Endodermal cell (in vitro differentiated cells): Measurements from ENCODE around the gene LRRFIP1. TPM values are rescaled to one million over a fixed set of nuclear protein-coding genes. Genes with fewer than 3 reads are reported as not detected.

Experiments used
- DNase-seq: peaks from one replicate; pipeline ENCODE4 v3.0.0-alpha.2; 2017
- H3K27ac ChIP-seq: 2 replicates; pipeline ENCODE4 v1.5.1; 2013; ENCODE audit warnings: mild to moderate bottlenecking, low read depth, low read length, moderate library complexity
- H3K27me3 ChIP-seq: 2 replicates; pipeline ENCODE4 v1.6.1; 2013; ENCODE audit warnings: mild to moderate bottlenecking, low read length, moderate library complexity; ENCODE audit not compliant: insufficient read depth, control insufficient read depth, poor library complexity, severe bottlenecking
- H3K36me3 ChIP-seq: 2 replicates; pipeline ENCODE4 v1.7.0; 2013; ENCODE audit warnings: mild to moderate bottlenecking, low read length, moderate library complexity; ENCODE audit not compliant: control insufficient read depth, insufficient read depth
- H3K4me1 ChIP-seq: one replicate; pipeline ENCODE4 v1.7.0; 2013; ENCODE audit warnings: low read length; ENCODE audit not compliant: control insufficient read depth, insufficient read depth
- H3K4me3 ChIP-seq: 2 replicates; pipeline ENCODE4 v1.5.1; 2013; ENCODE audit warnings: mild to moderate bottlenecking, low read length, moderate library complexity
- H3K9ac ChIP-seq: 2 replicates; pipeline ENCODE4 v1.6.1; 2013; ENCODE audit warnings: mild to moderate bottlenecking, low read length, moderate library complexity; ENCODE audit not compliant: poor library complexity, severe bottlenecking; ENCODE audit errors: extremely low read depth
- H3K9me3 ChIP-seq: 2 replicates; pipeline ENCODE4 v1.6.1; 2013; ENCODE audit warnings: mild to moderate bottlenecking, low read length, moderate library complexity; ENCODE audit not compliant: control insufficient read depth
- H3K27ac Mint-ChIP-seq: 2 replicates; pipeline ENCODE4 v1.8.0; 2020; ENCODE audit warnings: mixed read lengths
- H3K27me3 Mint-ChIP-seq: 2 replicates; pipeline ENCODE4 v1.8.0; 2021; ENCODE audit warnings: mild to moderate bottlenecking, mixed read lengths; ENCODE audit not compliant: insufficient read depth
- H3K36me3 Mint-ChIP-seq: 2 replicates; pipeline ENCODE4 v1.8.0; 2020; ENCODE audit warnings: low read depth, mixed read lengths
- H3K4me1 Mint-ChIP-seq: 2 replicates; pipeline ENCODE4 v1.8.0; 2020; ENCODE audit warnings: mixed read lengths
- H3K4me3 Mint-ChIP-seq: 2 replicates; pipeline ENCODE4 v1.8.0; 2020; ENCODE audit warnings: mild to moderate bottlenecking, moderate library complexity, mixed read lengths
- H3K9me3 Mint-ChIP-seq: 2 replicates; pipeline ENCODE4 v1.8.0; 2020; ENCODE audit warnings: mild to moderate bottlenecking, mixed read lengths
- WGBS, 2 experiments: methylation state at CpG; one replicate each; pipeline versions ENCODE4 v1.1.5 to v1.1.7; 2013; ENCODE audit warnings: missing lambda C conversion rate in 2 of 2, mixed read lengths in 1 of 2; ENCODE audit not compliant: insufficient coverage in 1 of 2, insufficient read length in 1 of 2; 5-methylcytosine and 5-hydroxymethylcytosine counted together
- total RNA-seq, 2 donors: library from RNA; stranded (reverse); fragmentation: NEBNext Ultra II Directional in 1 of 2; extraction: Animal tissue kit (Norgen Biotek cat#: 25700) in 1 of 2; gene quantifications; 2 replicates in 1 of 2; 3 replicates in 1 of 2; pipeline ENCODE4 v1.2.1, GENCODE V29; 2021
- TF ChIP-seq, protein P1 (sequence below): fragments of 200-600 bp; sonication (generic); conservative IDR thresholded peaks from 2 replicates; pipeline ENCODE4 v1.5.0; 2021; ENCODE audit warnings: antibody characterized with exemption, mild to moderate bottlenecking

Gene LRRFIP1
- total RNA-seq, 2 donors from 2014 or later = 102 to 132 TPM

DNA sequence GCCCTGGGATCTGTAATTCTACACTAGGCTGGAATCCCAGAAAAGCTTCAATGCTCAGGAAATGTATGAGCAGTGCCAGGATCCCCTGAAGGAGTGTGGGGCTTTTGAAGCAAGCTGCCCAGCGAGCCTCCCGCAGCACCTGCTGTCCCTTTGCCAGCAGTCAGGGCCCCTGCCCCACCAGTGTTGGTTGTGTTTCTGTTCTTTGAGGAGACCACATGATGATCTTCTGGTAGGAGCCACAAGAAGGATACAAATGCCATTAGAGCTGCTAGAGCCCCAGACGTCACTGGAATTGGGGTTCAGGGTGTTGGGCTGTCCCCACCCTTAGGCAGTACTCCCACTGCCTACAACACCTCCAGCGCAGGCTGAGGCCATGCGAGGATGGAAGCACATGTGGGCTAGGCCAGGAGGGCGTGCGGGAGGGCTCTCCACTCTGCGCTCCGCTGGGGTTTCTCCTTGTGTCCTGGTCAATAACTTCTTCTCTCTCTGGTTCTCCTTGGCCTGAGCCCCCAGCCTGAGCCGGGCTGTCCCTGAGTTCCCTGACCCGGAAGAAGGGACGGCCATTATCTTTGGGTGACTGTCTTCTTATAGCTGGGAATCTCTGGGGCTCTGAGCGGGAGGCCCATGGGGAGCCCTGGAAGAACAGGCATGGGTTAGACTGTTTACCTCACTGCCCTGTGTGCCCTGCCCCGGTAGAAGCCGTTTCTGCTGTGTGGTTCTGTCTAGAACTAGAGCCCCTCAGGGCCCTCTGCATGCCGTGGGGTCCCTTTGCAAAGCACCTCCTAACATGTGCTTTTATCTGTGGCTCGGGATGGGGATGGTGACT is 73.9 kb downstream of the LRRFIP1 start:
- Mint-ChIP-seq H3K4me1 (peaks cover 51% of the 10 kb centered on the region), H3K4me3 (no peak overlapping the region), H3K9me3 (no peaks in the 10 kb centered on the region), H3K36me3 (peaks cover 19% of the 10 kb centered on the region), H3K27ac (no peak overlapping the region), H3K27me3 (no peaks in the 10 kb centered on the region)
- Histone ChIP-seq H3K9me3 (no peaks in the 10 kb centered on the region), H3K27ac (no peak overlapping the region), H3K27me3 (no peaks in the 10 kb centered on the region), H3K9ac (no peak overlapping the region), H3K36me3 (peaks cover 32% of the 10 kb centered on the region), H3K4me3 (peak overlapping the region; percentile 38), H3K4me1 (peaks cover 29% of the 10 kb centered on the region)
- TF ChIP-seq, protein P1, sequence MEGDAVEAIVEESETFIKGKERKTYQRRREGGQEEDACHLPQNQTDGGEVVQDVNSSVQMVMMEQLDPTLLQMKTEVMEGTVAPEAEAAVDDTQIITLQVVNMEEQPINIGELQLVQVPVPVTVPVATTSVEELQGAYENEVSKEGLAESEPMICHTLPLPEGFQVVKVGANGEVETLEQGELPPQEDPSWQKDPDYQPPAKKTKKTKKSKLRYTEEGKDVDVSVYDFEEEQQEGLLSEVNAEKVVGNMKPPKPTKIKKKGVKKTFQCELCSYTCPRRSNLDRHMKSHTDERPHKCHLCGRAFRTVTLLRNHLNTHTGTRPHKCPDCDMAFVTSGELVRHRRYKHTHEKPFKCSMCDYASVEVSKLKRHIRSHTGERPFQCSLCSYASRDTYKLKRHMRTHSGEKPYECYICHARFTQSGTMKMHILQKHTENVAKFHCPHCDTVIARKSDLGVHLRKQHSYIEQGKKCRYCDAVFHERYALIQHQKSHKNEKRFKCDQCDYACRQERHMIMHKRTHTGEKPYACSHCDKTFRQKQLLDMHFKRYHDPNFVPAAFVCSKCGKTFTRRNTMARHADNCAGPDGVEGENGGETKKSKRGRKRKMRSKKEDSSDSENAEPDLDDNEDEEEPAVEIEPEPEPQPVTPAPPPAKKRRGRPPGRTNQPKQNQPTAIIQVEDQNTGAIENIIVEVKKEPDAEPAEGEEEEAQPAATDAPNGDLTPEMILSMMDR = no peak
- 92 to 93% methylated on average over 16 to 17 of the region's 17 CpGs for WGBS, 2 experiments
- DNase-seq = no peak

DNA sequence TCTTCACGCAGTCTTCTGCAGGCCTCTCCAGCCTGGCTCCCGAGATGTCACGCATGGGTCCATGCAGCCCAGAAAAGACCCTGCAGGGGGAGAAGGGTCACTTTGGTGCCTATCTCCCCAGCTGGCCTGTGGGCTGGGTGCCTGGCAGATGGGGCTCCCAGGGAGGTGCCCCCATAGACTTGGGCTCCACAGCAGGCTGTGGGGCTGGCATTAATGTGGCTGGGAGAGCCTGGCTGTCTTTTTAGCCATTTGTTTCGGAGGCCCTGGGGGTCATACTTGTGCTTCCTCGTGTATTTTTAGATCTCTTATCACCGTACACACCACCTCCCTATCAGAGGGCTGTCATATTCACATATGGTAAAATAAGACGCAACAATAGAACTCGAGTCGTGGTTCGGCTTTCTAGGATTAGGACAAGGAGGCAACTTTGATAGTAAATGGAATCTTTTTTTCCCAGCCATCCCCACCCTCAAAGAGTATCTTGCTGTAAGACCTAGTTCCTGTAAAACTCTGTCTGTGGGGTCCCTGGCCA is 74.5 kb downstream of the LRRFIP1 start:
- H3K36me3 Mint-ChIP-seq = peaks cover 19% of the 10 kb centered on the region
- no peak for DNase-seq
- peaks cover 49% of the 10 kb centered on the region for H3K4me1 Mint-ChIP-seq
- no peaks in the 10 kb centered on the region for H3K27me3 Mint-ChIP-seq
- WGBS, 2 experiments = 88 to 100% methylated on average over 1 to 10 of the region's 10 CpGs
- Histone ChIP-seq H3K9me3 (no peaks in the 10 kb centered on the region), H3K36me3 (peaks cover 36% of the 10 kb centered on the region), H3K27ac (no peak overlapping the region), H3K4me3 (peak overlapping the region; percentile 38), H3K4me1 (peaks cover 29% of the 10 kb centered on the region), H3K9ac (no peak overlapping the region), H3K27me3 (no peaks in the 10 kb centered on the region)
- H3K9me3 Mint-ChIP-seq = no peaks in the 10 kb centered on the region
- peak overlapping the region; percentile 6 for H3K4me3 Mint-ChIP-seq
- peak overlapping the region; percentile 19 for H3K27ac Mint-ChIP-seq
- TF ChIP-seq, protein P1 = no peak

GRCh38 chr2:237702441-237703391 is 75.3 kb downstream of the LRRFIP1 start:
- Histone ChIP-seq H3K27me3 (no peaks in the 10 kb centered on the region), H3K9ac (no peak overlapping the region), H3K9me3 (no peaks in the 10 kb centered on the region), H3K4me1 (peaks cover 29% of the 10 kb centered on the region), H3K36me3 (peaks cover 38% of the 10 kb centered on the region), H3K27ac (peak overlapping the region; percentile 62), H3K4me3 (peak overlapping the region; percentile 38)
- H3K4me3 Mint-ChIP-seq = peak overlapping the region; percentile 6
- 37 to 44% methylated on average over 8 to 17 of the region's 17 CpGs for WGBS, 2 experiments
- no peaks in the 10 kb centered on the region for H3K9me3 Mint-ChIP-seq
- H3K36me3 Mint-ChIP-seq = peaks cover 19% of the 10 kb centered on the region
- TF ChIP-seq, protein P1 = peak; percentile 43
- no peaks in the 10 kb centered on the region for H3K27me3 Mint-ChIP-seq
- peak overlapping the region; percentile 58 for H3K27ac Mint-ChIP-seq
- peaks cover 43% of the 10 kb centered on the region for H3K4me1 Mint-ChIP-seq
- peak; percentile 86 for DNase-seq
